HCT116 (cell line): ENCODE measurements around the gene BDKRB1. TPM values are rescaled to one million over a fixed set of nuclear protein-coding genes. Genes with fewer than 3 reads are reported as not detected.

Experiments used
- ATAC-seq: fragments of 200-7000 bp; cut with Tn5 transposase; 2 replicates; pipeline ENCODE4 v1.9.1; 2020; ENCODE audit warnings: mild to moderate bottlenecking, moderate library complexity
- Bru-seq: library from RNA; stranded (reverse); fragments of 400-500 nt; gene quantifications from one replicate; lab custom pipeline; 2021; lab: Mats Ljungman, UMichigan
- BruChase-seq, 2 experiments: library from RNA; stranded (reverse); fragments of 400-500 nt; gene quantifications; one replicate each; lab custom pipeline; 2021; lab: Mats Ljungman, UMichigan
- BruUV-seq: library from RNA; stranded (reverse); fragments of 400-500 nt; replicated peaks from 2 replicates; lab custom pipeline; 2021; lab: Mats Ljungman, UMichigan
- CTCF ChIA-PET: fragments of 300-600 bp; sonication (Branson Sonifier 250); formaldehyde crosslinking; loops from one replicate; lab custom pipeline; 2021; ENCODE audit warnings: antibody characterized with exemption; lab: Charles Lee
- POLR2A ChIA-PET: fragments of 300-600, 350-600 bp; sonication (Branson Sonifier 250); formaldehyde crosslinking; loops from one replicate; lab custom pipeline; 2021; ENCODE audit warnings: antibody characterized with exemption; lab: Charles Lee
- RAD21 ChIA-PET, 2 experiments: fragments of 300-600 bp; sonication (Branson Sonifier 250); formaldehyde crosslinking; loops; one replicate each; lab custom pipeline; 2023; ENCODE audit warnings: low total read pairs in 2 of 2; ENCODE audit not compliant: uncharacterized antibody in 2 of 2, unreplicated experiment in 2 of 2, low non-redundant PET in 1 of 2; lab: Charles Lee
- DNase-seq: peaks from one replicate; pipeline ENCODE4 v3.0.0-alpha.2; 2010; ENCODE audit warnings: low read depth, low spot score
- H2AFZ ChIP-seq: fragments of 200-600 bp; shearing (Covaris generic), sonication (generic); 2 replicates; pipeline ENCODE4 v1.6.1; 2017; ENCODE audit warnings: low read depth, mixed run types, mixed read lengths, antibody characterized with exemption, low read length; ENCODE audit not compliant: poor library complexity, severe bottlenecking
- H3K27ac ChIP-seq: 2 replicates; pipeline ENCODE4 v1.5.1; 2012; ENCODE audit warnings: low read depth, low read length
- H3K27me3 ChIP-seq: fragments of 200-600 bp; sonication (generic); 2 replicates; pipeline ENCODE4 v1.6.1; 2016; ENCODE audit warnings: mixed run types, low read length, mixed read lengths; ENCODE audit not compliant: insufficient read depth
- H3K36me3 ChIP-seq, 2 experiments: fragments of 200-500 bp in 1 of 2; fragments of 200-600 bp in 1 of 2; sonication (Bioruptor generic) in 1 of 2; sonication (generic) in 1 of 2; 2 replicates each; pipeline versions ENCODE4 v1.5.1 to v1.6.1; 2014 to 2016; ENCODE audit warnings: low read length in 2 of 2, inconsistent platforms in 1 of 2, mixed read lengths in 1 of 2, mixed run types in 1 of 2; ENCODE audit not compliant: insufficient read depth in 2 of 2, control insufficient read depth in 1 of 2
- H3K4me1 ChIP-seq, 2 experiments: fragments of 200-600 bp in 1 of 2; sonication (generic) in 1 of 2; 2 replicates each; pipeline versions ENCODE4 v1.5.1 to v1.6.1; 2012 to 2017; ENCODE audit warnings: low read length in 2 of 2, inconsistent platforms in 1 of 2, mild to moderate bottlenecking in 1 of 2, mixed read lengths in 1 of 2, mixed run types in 1 of 2, moderate library complexity in 1 of 2; ENCODE audit not compliant: insufficient read depth in 2 of 2, control insufficient read depth in 1 of 2
- H3K4me2 ChIP-seq: fragments of 200-600 bp; sonication (generic); 2 replicates; pipeline ENCODE4 v1.6.1; 2017; ENCODE audit warnings: mixed run types, low read length, mixed read lengths
- H3K4me3 ChIP-seq, 2 experiments: fragments of 200-600 bp in 1 of 2; sonication (generic) in 1 of 2; replicated peaks in 1 of 2; 2 replicates each; pipeline ENCODE4 v1.5.1; 2011 to 2016; ENCODE audit warnings: low read length in 2 of 2, control low read depth in 1 of 2, low read depth in 1 of 2, mild to moderate bottlenecking in 1 of 2, mixed read lengths in 1 of 2, mixed run types in 1 of 2
- H3K79me2 ChIP-seq: fragments of 200-600 bp; sonication (generic); 2 replicates; pipeline ENCODE4 v1.6.1; 2017; ENCODE audit warnings: mild to moderate bottlenecking, mixed run types, low read length, moderate library complexity, mixed read lengths; ENCODE audit not compliant: insufficient read depth
- H3K9ac ChIP-seq: fragments of 200-600 bp; sonication (generic); 2 replicates; pipeline ENCODE4 v1.6.1; 2016; ENCODE audit warnings: low read length, mixed read lengths
- H3K9me2 ChIP-seq: fragments of 200-600 bp; sonication (generic), shearing (Covaris generic); 2 replicates; pipeline ENCODE4 v1.6.1; 2017; ENCODE audit warnings: mixed run types, mild to moderate bottlenecking, moderate library complexity; ENCODE audit not compliant: insufficient read depth
- H3K9me3 ChIP-seq, 2 experiments: fragments of 200-500 bp in 1 of 2; fragments of 200-600 bp in 1 of 2; sonication (Bioruptor generic) in 1 of 2; sonication (generic) in 1 of 2; 2 replicates each; pipeline ENCODE4 v1.6.1; 2014 to 2017; ENCODE audit warnings: low read length in 2 of 2, mixed read lengths in 2 of 2, inconsistent platforms in 1 of 2, low read depth in 1 of 2, mild to moderate bottlenecking in 1 of 2, mixed run types in 1 of 2, moderate library complexity in 1 of 2; ENCODE audit not compliant: control insufficient read depth in 1 of 2, insufficient read depth in 1 of 2
- H4K20me1 ChIP-seq: fragments of 200-600 bp; sonication (generic), shearing (Covaris generic); 2 replicates; pipeline ENCODE4 v1.6.1; 2017; ENCODE audit warnings: mixed run types, mild to moderate bottlenecking, moderate library complexity; ENCODE audit not compliant: insufficient read depth
- CBX3 ChIP-seq: IDR thresholded peaks from 2 replicates; pipeline ENCODE4 v1.6.1; 2012; ENCODE audit warnings: low read depth
- CEBPB ChIP-seq: IDR thresholded peaks from 2 replicates; pipeline ENCODE4 v1.6.1; 2012; ENCODE audit warnings: low read depth
- ELF1 ChIP-seq: IDR thresholded peaks from 2 replicates; pipeline ENCODE4 v1.6.1; 2012; ENCODE audit warnings: low read depth, borderline replicate concordance
- EZH2phosphoT487 ChIP-seq: fragments of 200-600 bp; IDR thresholded peaks from 2 replicates; pipeline ENCODE4 v1.6.1; 2018; ENCODE audit warnings: antibody characterized with exemption, borderline replicate concordance
- JUND ChIP-seq: IDR thresholded peaks from 2 replicates; pipeline ENCODE4 v1.6.1; 2012
- POLR2A ChIP-seq: IDR thresholded peaks from 2 replicates; pipeline ENCODE4 v1.7.0; 2011; ENCODE audit warnings: borderline replicate concordance; ENCODE audit not compliant: insufficient read depth, insufficient read length; ENCODE audit errors: extremely low read depth
- intact Hi-C: fragments of 100-400 bp; cut with micrococcal nuclease; formaldehyde crosslinking; loops from 2 replicates; pipeline ENCODE4 v1.10.0; 2022
- long read RNA-seq: library from polyadenylated mRNA; unstranded; transcript quantifications from one replicate; pipeline ENCODE4 v2.0.0, GENCODE V29; 2021; ENCODE audit not compliant: unreplicated experiment
- polyA plus RNA-seq: library from polyadenylated mRNA; unstranded; fragments of >200 nt; gene quantifications from 2 replicates; pipeline ENCODE4 v1.2.1, GENCODE V29; 2012; ENCODE audit warnings: missing spikeins
- total RNA-seq: library from RNA; stranded (reverse); gene quantifications from one replicate; pipeline ENCODE4 v1.2.1, GENCODE V29; 2021; ENCODE audit not compliant: unreplicated experiment
- TF ChIP-seq, protein P1 (sequence below): IDR thresholded peaks from 2 replicates; pipeline ENCODE4 v1.6.1; 2012; ENCODE audit warnings: low read depth
- TF ChIP-seq, protein P2 (sequence below): IDR thresholded peaks from 2 replicates; pipeline ENCODE4 v1.6.1; 2012
- TF ChIP-seq, protein P3 (sequence below): IDR thresholded peaks from 2 replicates; pipeline ENCODE4 v1.6.1; 2011; ENCODE audit warnings: mild to moderate bottlenecking, low read length, moderate library complexity; ENCODE audit not compliant: insufficient replicate concordance; ENCODE audit errors: extremely low read depth

Gene BDKRB1
- not detected for total RNA-seq
- 0.35 and 0.38 TPM in 2 replicates for polyA plus RNA-seq
- percentile 10 among the genes with signal in this experiment for Bru-seq, nascent RNA
- percentile 15 among the genes with signal in this experiment for BruChase-seq, experiment 1, labeled RNA remaining after a 6-hour chase
- percentile 13 among the genes with signal in this experiment for BruChase-seq, experiment 2, labeled RNA remaining after a 2-hour chase
- long read RNA-seq, result 0 reads

DNA sequence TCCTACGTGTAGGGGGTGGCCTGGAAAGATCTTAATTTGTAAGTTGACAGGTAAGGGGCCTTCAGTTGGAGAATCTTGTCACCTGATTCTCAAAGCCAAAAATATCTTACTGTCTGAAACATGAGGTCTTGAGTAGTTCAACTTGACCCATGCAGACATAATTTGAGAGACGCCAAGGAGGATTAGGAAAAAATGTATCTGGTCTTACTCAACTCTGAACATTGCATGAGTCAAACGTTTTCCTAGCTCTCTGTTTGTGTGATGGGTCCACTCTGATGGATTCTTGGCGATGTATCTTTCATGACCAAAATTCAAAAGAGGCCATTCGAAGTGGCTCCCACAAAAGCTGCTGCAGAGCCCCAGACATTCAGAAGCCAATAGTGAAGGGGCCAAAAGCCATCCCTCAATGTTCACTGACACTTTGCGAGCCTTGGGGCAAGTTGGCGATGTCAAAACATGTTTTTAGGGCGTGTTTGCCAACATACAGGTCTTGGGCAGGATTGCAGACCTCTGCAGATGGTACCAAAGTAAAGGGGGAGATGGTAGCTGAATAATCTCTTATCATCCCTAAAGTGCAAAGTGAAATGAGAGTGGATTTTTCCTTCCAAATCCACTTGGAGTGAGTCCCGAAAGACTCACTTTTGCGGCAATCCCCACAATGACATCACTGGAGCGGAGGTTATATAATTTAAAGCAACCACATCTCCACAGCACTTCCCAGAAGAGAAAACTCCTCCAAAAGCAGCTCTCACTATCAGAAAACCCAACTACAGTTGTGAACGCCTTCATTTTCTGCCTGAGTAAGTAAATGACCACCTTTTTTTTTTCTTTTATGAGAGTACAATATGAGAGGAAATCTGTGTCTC lies at the start of gene BDKRB1:
Gene BDKRB1 (plus strand): TSS at position 710 of the 866 bp plus-strand sequence. CDS start 7,473 bp downstream, outside the sequence.
- ChIA-PET CTCF (no interaction called here), RAD21 (no interaction called here), POLR2A (no interaction called here)
- Histone ChIP-seq H4K20me1 (no peaks in the 10 kb centered on the region), H3K36me3 (no peaks in the 10 kb centered on the region), H3K9me2 (no peaks in the 10 kb centered on the region), H3K79me2 (no peaks in the 10 kb centered on the region), H2AFZ (no peak within 1 kb of the TSS), H3K4me1 (peaks cover 0 to 8% of the 10 kb centered on the region in 2 experiments; a peak in 1 of 4 replicates), H3K4me2 (no peak within 1 kb of the TSS), H3K27me3 (peaks cover 34% of the 10 kb centered on the region), H3K9me3 (no peaks in the 10 kb centered on the region), H3K27ac (no peak within 1 kb of the TSS), H3K4me3 (no peak within 1 kb of the TSS), H3K9ac (no peak within 1 kb of the TSS)
- BruUV-seq, result no TSS peak
- ATAC-seq, result no peak
- TF ChIP-seq ELF1 (no peak), CEBPB (no peak), EZH2phosphoT487 (no peak), POLR2A (no peak), CBX3 (no peak), JUND (no peak)
- TF ChIP-seq, protein P1, sequence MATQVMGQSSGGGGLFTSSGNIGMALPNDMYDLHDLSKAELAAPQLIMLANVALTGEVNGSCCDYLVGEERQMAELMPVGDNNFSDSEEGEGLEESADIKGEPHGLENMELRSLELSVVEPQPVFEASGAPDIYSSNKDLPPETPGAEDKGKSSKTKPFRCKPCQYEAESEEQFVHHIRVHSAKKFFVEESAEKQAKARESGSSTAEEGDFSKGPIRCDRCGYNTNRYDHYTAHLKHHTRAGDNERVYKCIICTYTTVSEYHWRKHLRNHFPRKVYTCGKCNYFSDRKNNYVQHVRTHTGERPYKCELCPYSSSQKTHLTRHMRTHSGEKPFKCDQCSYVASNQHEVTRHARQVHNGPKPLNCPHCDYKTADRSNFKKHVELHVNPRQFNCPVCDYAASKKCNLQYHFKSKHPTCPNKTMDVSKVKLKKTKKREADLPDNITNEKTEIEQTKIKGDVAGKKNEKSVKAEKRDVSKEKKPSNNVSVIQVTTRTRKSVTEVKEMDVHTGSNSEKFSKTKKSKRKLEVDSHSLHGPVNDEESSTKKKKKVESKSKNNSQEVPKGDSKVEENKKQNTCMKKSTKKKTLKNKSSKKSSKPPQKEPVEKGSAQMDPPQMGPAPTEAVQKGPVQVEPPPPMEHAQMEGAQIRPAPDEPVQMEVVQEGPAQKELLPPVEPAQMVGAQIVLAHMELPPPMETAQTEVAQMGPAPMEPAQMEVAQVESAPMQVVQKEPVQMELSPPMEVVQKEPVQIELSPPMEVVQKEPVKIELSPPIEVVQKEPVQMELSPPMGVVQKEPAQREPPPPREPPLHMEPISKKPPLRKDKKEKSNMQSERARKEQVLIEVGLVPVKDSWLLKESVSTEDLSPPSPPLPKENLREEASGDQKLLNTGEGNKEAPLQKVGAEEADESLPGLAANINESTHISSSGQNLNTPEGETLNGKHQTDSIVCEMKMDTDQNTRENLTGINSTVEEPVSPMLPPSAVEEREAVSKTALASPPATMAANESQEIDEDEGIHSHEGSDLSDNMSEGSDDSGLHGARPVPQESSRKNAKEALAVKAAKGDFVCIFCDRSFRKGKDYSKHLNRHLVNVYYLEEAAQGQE, result no peak
- TF ChIP-seq, protein P2, sequence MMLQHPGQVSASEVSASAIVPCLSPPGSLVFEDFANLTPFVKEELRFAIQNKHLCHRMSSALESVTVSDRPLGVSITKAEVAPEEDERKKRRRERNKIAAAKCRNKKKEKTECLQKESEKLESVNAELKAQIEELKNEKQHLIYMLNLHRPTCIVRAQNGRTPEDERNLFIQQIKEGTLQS, result no peak
- TF ChIP-seq, protein P3, sequence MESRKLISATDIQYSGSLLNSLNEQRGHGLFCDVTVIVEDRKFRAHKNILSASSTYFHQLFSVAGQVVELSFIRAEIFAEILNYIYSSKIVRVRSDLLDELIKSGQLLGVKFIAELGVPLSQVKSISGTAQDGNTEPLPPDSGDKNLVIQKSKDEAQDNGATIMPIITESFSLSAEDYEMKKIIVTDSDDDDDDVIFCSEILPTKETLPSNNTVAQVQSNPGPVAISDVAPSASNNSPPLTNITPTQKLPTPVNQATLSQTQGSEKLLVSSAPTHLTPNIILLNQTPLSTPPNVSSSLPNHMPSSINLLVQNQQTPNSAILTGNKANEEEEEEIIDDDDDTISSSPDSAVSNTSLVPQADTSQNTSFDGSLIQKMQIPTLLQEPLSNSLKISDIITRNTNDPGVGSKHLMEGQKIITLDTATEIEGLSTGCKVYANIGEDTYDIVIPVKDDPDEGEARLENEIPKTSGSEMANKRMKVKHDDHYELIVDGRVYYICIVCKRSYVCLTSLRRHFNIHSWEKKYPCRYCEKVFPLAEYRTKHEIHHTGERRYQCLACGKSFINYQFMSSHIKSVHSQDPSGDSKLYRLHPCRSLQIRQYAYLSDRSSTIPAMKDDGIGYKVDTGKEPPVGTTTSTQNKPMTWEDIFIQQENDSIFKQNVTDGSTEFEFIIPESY, result no peak
- intact Hi-C loops, result no loop called here
- DNase-seq, result no peak
